Endothelial cell of umbilical vein (primary cell): ENCODE results near the gene INSL4. TPM values are rescaled to one million over a fixed set of nuclear protein-coding genes. Genes with fewer than 3 reads are reported as not detected.

ENCODE experiments used
- Bru-seq: library from RNA; stranded (reverse); fragments of 400-500 nt; gene quantifications from one replicate; lab custom pipeline; 2021; lab: Mats Ljungman, UMichigan
- BruChase-seq, 2 experiments: library from RNA; stranded (reverse); fragments of 400-500 nt; gene quantifications; one replicate each; lab custom pipeline; 2021; lab: Mats Ljungman, UMichigan
- BruUV-seq: library from RNA; stranded (reverse); fragments of 400-500 nt; replicated peaks from 2 replicates; lab custom pipeline; 2021; lab: Mats Ljungman, UMichigan
- CTCF ChIA-PET: fragments of 300-600, 350-600 bp; sonication (Branson Sonifier 250); formaldehyde crosslinking; loops from one replicate; lab custom pipeline; 2021; ENCODE audit warnings: antibody characterized with exemption, inconsistent platforms; lab: Charles Lee
- POLR2A ChIA-PET: fragments of 300-600, 350-600 bp; sonication (Branson Sonifier 250); formaldehyde crosslinking; loops from one replicate; lab custom pipeline; 2021; ENCODE audit warnings: antibody characterized with exemption, inconsistent platforms; lab: Charles Lee
- DNase-seq: peaks from one replicate; pipeline ENCODE4 v3.0.0-alpha.2; 2011; ENCODE audit warnings: low read depth, low spot score
- FAIRE-seq: peaks from 2 replicates; lab custom pipeline; 2011; peaks lifted over from hg19 to GRCh38; lab: Jason Lieb, UNC
- H2AFZ ChIP-seq: 2 replicates; pipeline ENCODE4 v1.6.0; 2012; ENCODE audit warnings: low read depth, low read length, control low read depth, inconsistent platforms
- H3K27ac ChIP-seq: 2 replicates; pipeline ENCODE4 v1.5.1; 2011; ENCODE audit warnings: low read depth, mild to moderate bottlenecking, control low read depth, low read length, moderate library complexity; ENCODE audit not compliant: insufficient read depth
- H3K27me3 ChIP-seq, 2 experiments: 2 replicates each; pipeline versions ENCODE4 v1.6.0 to v1.6.1; 2011; ENCODE audit warnings: low read length in 2 of 2, mixed read lengths in 1 of 2; ENCODE audit not compliant: control insufficient read depth in 2 of 2, insufficient read depth in 2 of 2
- H3K36me3 ChIP-seq, 2 experiments: 2 replicates in 1 of 2; 3 replicates in 1 of 2; pipeline ENCODE4 v1.5.1; 2011; ENCODE audit warnings: low read length in 2 of 2, mild to moderate bottlenecking in 1 of 2, moderate library complexity in 1 of 2; ENCODE audit not compliant: control insufficient read depth in 2 of 2, insufficient read depth in 2 of 2; ENCODE audit errors: extremely low read depth in 1 of 2
- H3K4me1 ChIP-seq: 3 replicates; pipeline ENCODE4 v1.5.1; 2011; ENCODE audit warnings: mild to moderate bottlenecking, low read length; ENCODE audit not compliant: control insufficient read depth, insufficient read depth; ENCODE audit errors: extremely low read depth
- H3K4me2 ChIP-seq: 2 replicates; pipeline ENCODE4 v1.6.1; 2011; ENCODE audit warnings: low read length, control low read depth, mixed read lengths; ENCODE audit not compliant: insufficient read depth
- H3K4me3 ChIP-seq, 3 experiments: fragments of 200-600 bp in 1 of 3; sonication (generic), shearing (Covaris generic) in 1 of 3; replicated peaks in 1 of 3; 2 replicates each; pipeline ENCODE4 v1.5.1; 2011 to 2016; ENCODE audit warnings: control low read depth in 3 of 3, low read length in 3 of 3, mild to moderate bottlenecking in 2 of 3, inconsistent platforms in 1 of 3, low read depth in 1 of 3, moderate library complexity in 1 of 3; ENCODE audit not compliant: insufficient read depth in 1 of 3
- H3K79me2 ChIP-seq: 2 replicates; pipeline ENCODE4 v1.6.0; 2012; ENCODE audit warnings: low read length, inconsistent platforms; ENCODE audit not compliant: control insufficient read depth, insufficient read depth
- H3K9ac ChIP-seq: replicated peaks from 2 replicates; pipeline ENCODE3; 2011; ENCODE audit warnings: low read length, control low read depth; ENCODE audit not compliant: insufficient read depth; ENCODE audit errors: extremely low read depth
- H3K9me1 ChIP-seq: replicated peaks from 3 replicates; pipeline ENCODE4 v1.6.0; 2011; ENCODE audit warnings: mild to moderate bottlenecking, low read length; ENCODE audit not compliant: control insufficient read depth, insufficient read depth; ENCODE audit errors: extremely low read depth
- H3K9me3 ChIP-seq: replicated peaks from 2 replicates; pipeline ENCODE4 v1.5.1; 2012; ENCODE audit warnings: low read length, inconsistent platforms; ENCODE audit not compliant: control insufficient read depth, insufficient read depth
- H4K20me1 ChIP-seq: replicated peaks from 2 replicates; pipeline ENCODE3; 2011; ENCODE audit warnings: mild to moderate bottlenecking, low read length; ENCODE audit not compliant: control insufficient read depth, insufficient read depth; ENCODE audit errors: extremely low read depth
- EZH2 ChIP-seq: IDR thresholded peaks from 2 replicates; pipeline ENCODE4 v1.6.1; 2012; ENCODE audit warnings: borderline replicate concordance, low read depth, mild to moderate bottlenecking, moderate library complexity, low read length, inconsistent platforms; ENCODE audit not compliant: severe bottlenecking
- MYC ChIP-seq: IDR thresholded peaks from one replicate; pipeline ENCODE4 v1.6.1; 2011; ENCODE audit warnings: mild to moderate bottlenecking, low read depth, low read length
- POLR2AphosphoS5 ChIP-seq: IDR thresholded peaks from 2 replicates; pipeline ENCODE4 v1.6.1; 2012; ENCODE audit warnings: low read depth, mild to moderate bottlenecking, control low read depth, low read length, moderate library complexity; ENCODE audit not compliant: insufficient read depth
- dilution Hi-C: fragments of 300-500 bp; cut with MboI; formaldehyde crosslinking; loops from one replicate; pipeline ENCODE4 v1.15.0; 2019; ENCODE audit warnings: low sequenced_read_pairs; ENCODE audit not compliant: extremely low pct_ligation_motif_present
- intact Hi-C: fragments of 100-400 bp; cut with micrococcal nuclease; formaldehyde crosslinking; loops from one replicate; pipeline ENCODE4 v1.10.0; 2022
- long read RNA-seq: library from polyadenylated mRNA; stranded (forward); transcript quantifications from one replicate; pipeline ENCODE4 v2.0.0, GENCODE V29; 2021
- polyA minus RNA-seq, 3 experiments: library from RNA; depleted of rRNA, polyadenylated mRNA; stranded (reverse); fragments of >200 nt; gene quantifications; 1 replicate in 1 of 3; 2 replicates in 2 of 3; pipeline ENCODE4 v1.2.3, GENCODE V29; 2011
- polyA plus RNA-seq, 4 experiments: library from polyadenylated mRNA; depleted of rRNA in 3 of 4; stranded (reverse) in 3 of 4; unstranded in 1 of 4; fragments of >200 nt; gene quantifications; 2 replicates each; pipeline versions ENCODE4 v1.2.1 to v1.2.3, GENCODE V29; 2011 to 2012; ENCODE audit warnings: missing spikeins in 1 of 4
- total RNA-seq: library from RNA; stranded (reverse); gene quantifications from 2 replicates; pipeline ENCODE4 v1.2.3, GENCODE V29; 2021
- TF ChIP-seq, protein P1 (sequence below): IDR thresholded peaks from 2 replicates; pipeline ENCODE4 v1.6.1; 2011; ENCODE audit not compliant: insufficient read depth, insufficient read length
- TF ChIP-seq, protein P2 (sequence below), 2 donors: IDR thresholded peaks; 1 replicate in 1 of 2; 2 replicates in 1 of 2; pipeline ENCODE4 v1.5.1; 2011; ENCODE audit warnings: low read length in 2 of 2, mild to moderate bottlenecking in 2 of 2, moderate library complexity in 2 of 2, control low read depth in 1 of 2, inconsistent platforms in 1 of 2, low read depth in 1 of 2; ENCODE audit not compliant: insufficient read depth in 1 of 2; ENCODE audit errors: extremely low read depth in 1 of 2

The INSL4 gene
- total RNA-seq (not detected in 2 replicates), polyA plus RNA-seq (not detected in 2 replicates), polyA minus RNA-seq (not detected in 2 replicates), Bru-seq, nascent RNA (not detected), BruChase-seq, experiment 1, labeled RNA remaining after a 6-hour chase (not detected), BruChase-seq, experiment 2, labeled RNA remaining after a 2-hour chase (not detected)
- polyA plus RNA-seq (2011; cell fraction: cytosol; rRNA removed): not detected in 2 replicates
- not detected in 2 replicates for polyA plus RNA-seq (2011; cell fraction: nucleus; rRNA removed)
- polyA plus RNA-seq (2012): not detected in 2 replicates
- polyA minus RNA-seq (2011; cell fraction: cytosol; rRNA and poly(A)+ RNA removed): not detected
- polyA minus RNA-seq (2011; cell fraction: nucleus; rRNA and poly(A)+ RNA removed): not detected in 2 replicates
- long read RNA-seq: 0 reads

DNA sequence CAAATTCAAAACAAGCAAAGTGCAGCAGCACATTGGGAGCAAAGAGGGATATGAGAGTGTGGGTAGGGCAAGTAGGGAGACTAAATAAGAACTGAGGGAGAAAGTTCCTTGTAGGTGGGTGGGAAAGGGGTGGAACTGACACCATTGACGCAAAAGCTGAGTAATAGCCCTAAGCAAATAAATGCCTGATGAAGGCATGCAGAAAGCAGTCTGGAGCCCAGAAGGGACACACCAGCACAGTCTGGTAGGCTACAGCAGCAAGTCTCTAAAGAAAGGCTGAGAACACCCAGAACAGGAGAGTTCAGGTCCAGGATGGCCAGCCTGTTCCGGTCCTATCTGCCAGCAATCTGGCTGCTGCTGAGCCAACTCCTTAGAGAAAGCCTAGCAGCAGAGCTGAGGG is at the start of gene INSL4:
Gene INSL4 (plus strand): TSS at position 208 of the 400 bp plus-strand sequence. CDS start 105 bp downstream, at position 313.
- POLR2A ChIA-PET: no interaction called here
- dilution Hi-C loops: no loop called here
- CTCF ChIA-PET: interaction anchor here (1.8 kb wide), 1 partner anchor 369 kb away, joined by 4 read pairs; no protein-coding TSS in a partner anchor

More for the DNA sequence above, at the start of gene INSL4:
- Histone ChIP-seq H3K4me2 (no peak within 1 kb of the TSS), H3K27me3 (peaks cover 20 to 23% of the 10 kb centered on the region in 2 experiments), H4K20me1 (no peaks in the 10 kb centered on the region), H3K9ac (no peak within 1 kb of the TSS), H3K79me2 (no peaks in the 10 kb centered on the region), H3K4me1 (no peaks in the 10 kb centered on the region), H3K27ac (no peak within 1 kb of the TSS), H3K36me3 (no peaks in the 10 kb centered on the region), H2AFZ (no peak within 1 kb of the TSS), H3K9me1 (no peaks in the 10 kb centered on the region), H3K9me3 (no peaks in the 10 kb centered on the region), H3K4me3 (no peak within 1 kb of the TSS)
- FAIRE-seq (no peak), DNase-seq (no peak)
- no peak for TF ChIP-seq POLR2AphosphoS5
- TF ChIP-seq, protein P1, sequence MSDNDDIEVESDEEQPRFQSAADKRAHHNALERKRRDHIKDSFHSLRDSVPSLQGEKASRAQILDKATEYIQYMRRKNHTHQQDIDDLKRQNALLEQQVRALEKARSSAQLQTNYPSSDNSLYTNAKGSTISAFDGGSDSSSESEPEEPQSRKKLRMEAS: no peak
- no peak for TF ChIP-seq EZH2
- TF ChIP-seq MYC: no peak
- TF ChIP-seq, protein P2, sequence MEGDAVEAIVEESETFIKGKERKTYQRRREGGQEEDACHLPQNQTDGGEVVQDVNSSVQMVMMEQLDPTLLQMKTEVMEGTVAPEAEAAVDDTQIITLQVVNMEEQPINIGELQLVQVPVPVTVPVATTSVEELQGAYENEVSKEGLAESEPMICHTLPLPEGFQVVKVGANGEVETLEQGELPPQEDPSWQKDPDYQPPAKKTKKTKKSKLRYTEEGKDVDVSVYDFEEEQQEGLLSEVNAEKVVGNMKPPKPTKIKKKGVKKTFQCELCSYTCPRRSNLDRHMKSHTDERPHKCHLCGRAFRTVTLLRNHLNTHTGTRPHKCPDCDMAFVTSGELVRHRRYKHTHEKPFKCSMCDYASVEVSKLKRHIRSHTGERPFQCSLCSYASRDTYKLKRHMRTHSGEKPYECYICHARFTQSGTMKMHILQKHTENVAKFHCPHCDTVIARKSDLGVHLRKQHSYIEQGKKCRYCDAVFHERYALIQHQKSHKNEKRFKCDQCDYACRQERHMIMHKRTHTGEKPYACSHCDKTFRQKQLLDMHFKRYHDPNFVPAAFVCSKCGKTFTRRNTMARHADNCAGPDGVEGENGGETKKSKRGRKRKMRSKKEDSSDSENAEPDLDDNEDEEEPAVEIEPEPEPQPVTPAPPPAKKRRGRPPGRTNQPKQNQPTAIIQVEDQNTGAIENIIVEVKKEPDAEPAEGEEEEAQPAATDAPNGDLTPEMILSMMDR (IDR thresholded peaks at IDR 0.05; ENCODE audit: extremely low read depth in 1 of 2, insufficient read depth in 1 of 2, low read depth in 1 of 2, low read length in 2 of 2): no peak
- BruUV-seq: no TSS peak
- intact Hi-C loops: no loop called here
